NB4 (cell line): ENCODE measurements around the gene QDPR.

Experiments used
- POLR2A ChIP-seq: IDR thresholded peaks from 2 replicates; pipeline ENCODE4 v1.6.1; 2011; ENCODE audit warnings: mild to moderate bottlenecking; ENCODE audit not compliant: insufficient read length; ENCODE audit errors: extremely low read depth
- TF ChIP-seq, protein P1 (sequence below): IDR thresholded peaks from one replicate; pipeline ENCODE4 v1.5.1; 2012; ENCODE audit warnings: low read depth, low read length
- TF ChIP-seq, protein P2 (sequence below): IDR thresholded peaks from 2 replicates; pipeline ENCODE4 v1.6.1; 2011; ENCODE audit warnings: low read depth, low read length

DNA sequence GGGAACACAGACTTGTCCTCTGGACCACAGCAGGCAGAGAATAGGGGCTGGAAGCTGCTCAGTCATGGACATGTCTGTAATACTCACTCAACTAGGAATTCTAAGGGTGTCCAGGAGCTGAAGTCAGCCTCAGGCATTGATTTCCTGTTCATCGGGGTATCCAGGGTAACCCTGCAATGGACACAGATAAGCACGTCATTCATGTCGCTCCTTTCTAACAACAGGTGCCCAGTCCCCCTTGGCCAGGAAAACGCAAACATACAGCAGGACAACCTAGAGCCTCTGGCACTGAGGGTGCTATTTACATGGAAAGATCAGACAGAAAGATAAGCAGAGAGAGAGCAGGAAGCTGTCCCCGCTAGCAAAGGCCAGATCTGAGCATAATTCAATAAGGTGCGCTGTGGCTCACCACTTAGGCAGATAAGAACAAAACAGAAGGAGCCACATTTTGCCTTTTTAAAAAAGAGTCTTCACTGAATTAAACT is 21.3 kb downstream of the QDPR start:
- TF ChIP-seq, protein P1, sequence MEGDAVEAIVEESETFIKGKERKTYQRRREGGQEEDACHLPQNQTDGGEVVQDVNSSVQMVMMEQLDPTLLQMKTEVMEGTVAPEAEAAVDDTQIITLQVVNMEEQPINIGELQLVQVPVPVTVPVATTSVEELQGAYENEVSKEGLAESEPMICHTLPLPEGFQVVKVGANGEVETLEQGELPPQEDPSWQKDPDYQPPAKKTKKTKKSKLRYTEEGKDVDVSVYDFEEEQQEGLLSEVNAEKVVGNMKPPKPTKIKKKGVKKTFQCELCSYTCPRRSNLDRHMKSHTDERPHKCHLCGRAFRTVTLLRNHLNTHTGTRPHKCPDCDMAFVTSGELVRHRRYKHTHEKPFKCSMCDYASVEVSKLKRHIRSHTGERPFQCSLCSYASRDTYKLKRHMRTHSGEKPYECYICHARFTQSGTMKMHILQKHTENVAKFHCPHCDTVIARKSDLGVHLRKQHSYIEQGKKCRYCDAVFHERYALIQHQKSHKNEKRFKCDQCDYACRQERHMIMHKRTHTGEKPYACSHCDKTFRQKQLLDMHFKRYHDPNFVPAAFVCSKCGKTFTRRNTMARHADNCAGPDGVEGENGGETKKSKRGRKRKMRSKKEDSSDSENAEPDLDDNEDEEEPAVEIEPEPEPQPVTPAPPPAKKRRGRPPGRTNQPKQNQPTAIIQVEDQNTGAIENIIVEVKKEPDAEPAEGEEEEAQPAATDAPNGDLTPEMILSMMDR = no peak
- TF ChIP-seq POLR2A = no peak
- TF ChIP-seq, protein P2, sequence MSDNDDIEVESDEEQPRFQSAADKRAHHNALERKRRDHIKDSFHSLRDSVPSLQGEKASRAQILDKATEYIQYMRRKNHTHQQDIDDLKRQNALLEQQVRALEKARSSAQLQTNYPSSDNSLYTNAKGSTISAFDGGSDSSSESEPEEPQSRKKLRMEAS = no peak
